Measurements from ENCODE around the gene UAP1L1. TPM values are rescaled to one million over a fixed set of nuclear protein-coding genes. Genes with fewer than 3 reads are reported as not detected.
A peak's percentile ranks its signal among the peaks of the same experiment; 100 is the strongest.

Gene UAP1L1
- total RNA-seq, 1 experiment from 2014 or later = 6.6 TPM

- no peaks in the 10 kb centered on the region; a peak in 1 of 5 replicates for H3K9me3 Mint-ChIP-seq
- no peak for DNase-seq
- peaks cover 11 to 22% of the 10 kb centered on the region in 2 experiments for H3K4me1 Mint-ChIP-seq
These were observed 709 bp downstream of the UAP1L1 start for GRCh38 chr9:137077758-137078693.

More at GRCh38 chr9:137077758-137078693, 709 bp downstream of the UAP1L1 start:
- Histone ChIP-seq H2BK15ac (ENCODE audit: low read depth, low read length) (no peak overlapping the region), H3K4ac (ENCODE audit: low read depth, low read length) (no peak overlapping the region), H2BK120ac (ENCODE audit: low read depth, low read length, poor library complexity, severe bottlenecking) (no peak overlapping the region), H3K27ac (ENCODE audit: insufficient read length, low read depth, low read length) (no peak overlapping the region), H3K27me3 (ENCODE audit: insufficient read depth, low read length) (peaks cover 7% of the 10 kb centered on the region; the same call in 1 of the 2 replicates), H3K79me2 (ENCODE audit: insufficient read depth, low read length) (no peaks in the 10 kb centered on the region), H3K23ac (ENCODE audit: insufficient read length, low read depth, low read length) (no peak overlapping the region), H2BK20ac (ENCODE audit: low read depth, low read length, poor library complexity, severe bottlenecking) (no peak overlapping the region), H3T11ph (ENCODE audit: low read length) (no peak overlapping the region), H4K20me1 (ENCODE audit: control insufficient read depth, insufficient read depth, insufficient read length) (peaks cover 3% of the 10 kb centered on the region), H2BK5ac (ENCODE audit: insufficient read length, low read length) (no peak overlapping the region), H3K14ac (ENCODE audit: insufficient read depth, low read length) (no peak overlapping the region), H4K8ac (replicated peaks; ENCODE audit: insufficient read length, low read depth, low read length) (no peak overlapping the region), H2AFZ (ENCODE audit: low read length) (no peak overlapping the region), H2AK5ac (ENCODE audit: insufficient read length, low read length) (no peak overlapping the region), H2BK12ac (ENCODE audit: insufficient read length, low read depth, low read length) (no peak overlapping the region), H4K5ac (ENCODE audit: insufficient read length, low read depth, low read length) (no peak overlapping the region), H3K9me3 (ENCODE audit: control insufficient read depth, low read depth, low read length) (no peaks in the 10 kb centered on the region), H3K4me1 (ENCODE audit: insufficient read depth, low read length) (peaks cover 3% of the 10 kb centered on the region; the same call in 1 of the 2 replicates), H3K56ac (ENCODE audit: insufficient read length, low read depth, low read length) (no peak overlapping the region), H3K4me2 (ENCODE audit: insufficient read depth, insufficient read length, low read length) (peak overlapping the region; percentile 77), H3K18ac (ENCODE audit: insufficient read length, low read depth, low read length) (no peak overlapping the region), H4K91ac (ENCODE audit: insufficient read length, low read depth, low read length) (no peak overlapping the region), H3K79me1 (ENCODE audit: insufficient read depth, low read depth, low read length, poor library complexity, severe bottlenecking) (no peaks in the 10 kb centered on the region), H3K9ac (ENCODE audit: extremely low read depth, insufficient read length, low read length) (no peak overlapping the region), H3K23me2 (ENCODE audit: insufficient read length, low read depth, low read length, poor library complexity, severe bottlenecking) (peaks cover 17% of the 10 kb centered on the region)
- no peak for TF ChIP-seq CTCF (conservative IDR thresholded peaks at IDR 0.05)
- H3K27me3 Mint-ChIP-seq (ENCODE audit: low read depth) = peaks cover 47% of the 10 kb centered on the region
- WGBS (ENCODE audit: extremely low coverage, insufficient read length, low lambda C conversion rate) = no CpG with 5 or more reads among the region's 76 CpGs
- H3K27ac Mint-ChIP-seq = no peak overlapping the region
- H3K36me3 Mint-ChIP-seq (ENCODE audit: insufficient read depth in 1 of 3, low read depth in 3 of 3) = no peaks in the 10 kb centered on the region; a peak in 1 of 7 replicates
- peak overlapping the region; percentile 60 to 76 for H3K4me3 Mint-ChIP-seq

Measured in H9 (cell line).